ENCODE measurements around the gene RBM20. TPM values are rescaled to one million over a fixed set of nuclear protein-coding genes. Genes with fewer than 3 reads are reported as not detected.
A peak's percentile ranks its signal among the peaks of the same experiment; 100 is the strongest.

Gene RBM20
- total RNA-seq, 4 donors from 2014 or later: 0.54 to 4.3 (median 1.5) TPM

GRCh38 chr10:110829721-110830410, 185.7 kb downstream of the RBM20 start:
- TF ChIP-seq, protein P1, sequence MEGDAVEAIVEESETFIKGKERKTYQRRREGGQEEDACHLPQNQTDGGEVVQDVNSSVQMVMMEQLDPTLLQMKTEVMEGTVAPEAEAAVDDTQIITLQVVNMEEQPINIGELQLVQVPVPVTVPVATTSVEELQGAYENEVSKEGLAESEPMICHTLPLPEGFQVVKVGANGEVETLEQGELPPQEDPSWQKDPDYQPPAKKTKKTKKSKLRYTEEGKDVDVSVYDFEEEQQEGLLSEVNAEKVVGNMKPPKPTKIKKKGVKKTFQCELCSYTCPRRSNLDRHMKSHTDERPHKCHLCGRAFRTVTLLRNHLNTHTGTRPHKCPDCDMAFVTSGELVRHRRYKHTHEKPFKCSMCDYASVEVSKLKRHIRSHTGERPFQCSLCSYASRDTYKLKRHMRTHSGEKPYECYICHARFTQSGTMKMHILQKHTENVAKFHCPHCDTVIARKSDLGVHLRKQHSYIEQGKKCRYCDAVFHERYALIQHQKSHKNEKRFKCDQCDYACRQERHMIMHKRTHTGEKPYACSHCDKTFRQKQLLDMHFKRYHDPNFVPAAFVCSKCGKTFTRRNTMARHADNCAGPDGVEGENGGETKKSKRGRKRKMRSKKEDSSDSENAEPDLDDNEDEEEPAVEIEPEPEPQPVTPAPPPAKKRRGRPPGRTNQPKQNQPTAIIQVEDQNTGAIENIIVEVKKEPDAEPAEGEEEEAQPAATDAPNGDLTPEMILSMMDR (IDR thresholded peaks at IDR 0.05): no peak
- no peak for TF ChIP-seq POLR2A (IDR thresholded peaks at IDR 0.05)
- no peaks in the 10 kb centered on the region for H3K36me3 ChIP-seq
- intact Hi-C loops (cut with DNase I): no loop called here
- H3K27ac ChIP-seq: no peak overlapping the region
- H3K4me1 ChIP-seq: peaks cover 28 to 43% of the 10 kb centered on the region in 2 donors
- 78 to 83% methylated on average over 11 of the region's 11 CpGs for whole genome bisulfite sequencing, 2 donors
- no peaks in the 10 kb centered on the region for H3K9me3 ChIP-seq
- no peak overlapping the region for H3K4me3 ChIP-seq (replicated peaks in 1 of 3)
- no peak for DNase-seq
- no peaks in the 10 kb centered on the region for H3K27me3 ChIP-seq

GRCh38 chr10:110833234-110833940, 189.3 kb downstream of the RBM20 start:
- Histone ChIP-seq H3K27me3 (no peaks in the 10 kb centered on the region), H3K4me3 (replicated peaks in 1 of 3) (no peak overlapping the region), H3K4me1 (peaks cover 48 to 59% of the 10 kb centered on the region in 2 donors), H3K9me3 (no peaks in the 10 kb centered on the region), H3K36me3 (no peaks in the 10 kb centered on the region), H3K27ac (peak overlapping the region; percentile 81 to 94 (median 89))
- 75 to 83% methylated on average over 12 to 13 of the region's 13 CpGs for WGBS, 2 donors
- no peak for DNase-seq
- TF ChIP-seq, protein P1 (IDR thresholded peaks at IDR 0.05): no peak
- no peak for TF ChIP-seq POLR2A (IDR thresholded peaks at IDR 0.05)
- intact Hi-C loops (cut with DNase I): no loop called here

DNA sequence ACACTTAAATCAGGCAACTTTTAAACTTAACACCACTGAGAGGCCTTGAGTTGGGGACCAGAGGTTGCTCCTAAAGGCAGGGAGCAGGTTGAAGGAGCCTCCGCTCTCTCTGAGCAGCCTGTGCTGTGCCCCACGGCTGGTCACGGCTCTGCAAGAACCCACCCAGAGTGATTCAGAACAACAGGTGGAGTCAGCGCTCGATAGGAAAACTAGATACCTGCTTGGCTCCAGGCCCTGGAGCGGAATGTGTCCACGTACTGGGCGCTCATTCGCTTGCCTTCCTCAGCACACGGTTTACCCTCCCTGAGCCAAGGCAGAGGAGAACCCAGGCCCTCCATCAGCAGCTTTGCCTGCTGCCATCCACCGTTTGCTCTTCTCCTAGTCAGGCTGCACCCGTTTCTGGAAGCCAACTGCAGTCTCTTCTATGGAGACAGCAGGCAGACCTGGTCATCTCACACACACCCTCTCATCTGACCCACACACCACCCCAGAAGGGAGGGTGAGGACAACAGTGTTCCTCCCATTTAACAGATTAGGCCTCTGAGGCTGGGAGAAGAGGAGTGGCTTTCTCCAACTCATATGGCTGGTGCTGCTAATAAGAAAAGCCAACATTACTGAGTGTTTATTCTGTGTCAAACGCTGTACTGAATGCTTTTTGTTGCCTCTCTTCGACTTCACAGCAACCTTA, 189.9 kb downstream of the RBM20 start:
- no peak for TF ChIP-seq POLR2A (IDR thresholded peaks at IDR 0.05)
- TF ChIP-seq, protein P1 (IDR thresholded peaks at IDR 0.05): no peak
- 70 to 80% methylated on average over 13 to 14 of the region's 14 CpGs for WGBS, 2 donors
- Histone ChIP-seq H3K4me1 (peaks cover 55 to 66% of the 10 kb centered on the region in 2 donors), H3K4me3 (replicated peaks in 1 of 3) (no peak overlapping the region), H3K27ac (peak overlapping the region; percentile 81 to 94 (median 89)), H3K36me3 (no peaks in the 10 kb centered on the region), H3K9me3 (no peaks in the 10 kb centered on the region), H3K27me3 (no peaks in the 10 kb centered on the region)
- intact Hi-C loops (cut with DNase I): no loop called here
- DNase-seq: peak; percentile 62 to 65

GRCh38 chr10:110834629-110835301, 190.6 kb downstream of the RBM20 start:
- TF ChIP-seq, protein P1 (IDR thresholded peaks at IDR 0.05): no peak
- peak in 1 of 2 donors; percentile 69 for TF ChIP-seq POLR2A (IDR thresholded peaks at IDR 0.05)
- Histone ChIP-seq H3K27ac (peak overlapping the region; percentile 81 to 94 (median 89)), H3K27me3 (no peaks in the 10 kb centered on the region), H3K36me3 (no peaks in the 10 kb centered on the region), H3K4me3 (replicated peaks in 1 of 3) (no peak overlapping the region), H3K4me1 (peaks cover 61 to 69% of the 10 kb centered on the region in 2 donors), H3K9me3 (no peaks in the 10 kb centered on the region)
- peak; percentile 83 to 84 for DNase-seq
- WGBS, 2 donors: 27 to 34% methylated on average over 6 of the region's 6 CpGs
- intact Hi-C loops (cut with DNase I): no loop called here

Data from thyroid gland (tissue), 4 donors.